Neural cell (in vitro differentiated cells): Measurements from ENCODE around the gene METTL15.

Experiments
- EZH2 ChIP-seq: fragments of 200-600, 300-800 bp; shearing (Covaris generic), sonication (generic); IDR thresholded peaks from 2 replicates; pipeline ENCODE4 v1.6.1; 2014; ENCODE audit warnings: antibody characterized with exemption, low read length, borderline replicate concordance, mild to moderate bottlenecking; ENCODE audit not compliant: insufficient read depth, poor library complexity, severe bottlenecking
- MXI1 ChIP-seq: fragments of 450-650 bp; conservative IDR thresholded peaks from 2 replicates; pipeline ENCODE4 v1.6.1; 2014; ENCODE audit warnings: antibody characterized with exemption, mild to moderate bottlenecking; ENCODE audit not compliant: poor library complexity, severe bottlenecking
- POLR2AphosphoS5 ChIP-seq: IDR thresholded peaks from 2 replicates; pipeline ENCODE4 v1.6.1; 2012
- RAD21 ChIP-seq: fragments of 450-650 bp; conservative IDR thresholded peaks from 2 replicates; pipeline ENCODE4 v1.6.1; 2014; ENCODE audit warnings: antibody characterized with exemption, mild to moderate bottlenecking, moderate library complexity
- SMC3 ChIP-seq: fragments of 450-650 bp; conservative IDR thresholded peaks from 2 replicates; pipeline ENCODE4 v1.6.1; 2014; ENCODE audit warnings: antibody characterized with exemption, mild to moderate bottlenecking, moderate library complexity; ENCODE audit not compliant: poor library complexity
- TF ChIP-seq, protein P1 (sequence below): fragments of 450-650 bp; IDR thresholded peaks from 2 replicates; pipeline ENCODE4 v1.5.1; 2014; ENCODE audit warnings: antibody characterized with exemption, mild to moderate bottlenecking, moderate library complexity; ENCODE audit not compliant: poor library complexity, severe bottlenecking

DNA sequence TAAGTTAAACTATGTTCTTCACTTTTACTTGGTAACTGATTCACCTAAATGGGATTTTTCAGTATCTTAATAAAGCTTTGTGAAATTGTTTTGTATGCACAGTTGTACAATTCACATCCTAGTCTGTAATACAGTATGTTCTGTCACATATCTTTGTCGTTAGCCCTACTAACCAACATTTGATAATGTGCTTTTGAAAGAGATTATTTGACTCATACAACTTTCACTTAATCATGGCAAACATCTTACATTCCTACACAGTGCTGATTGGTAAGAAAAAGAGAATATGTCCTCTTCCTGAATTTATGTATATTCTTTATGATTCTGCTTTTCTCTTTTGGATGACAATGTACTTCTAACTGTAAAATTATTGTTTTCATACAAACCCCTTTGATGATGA is 234.5 kb downstream of the METTL15 start:
- TF ChIP-seq SMC3 (no peak), EZH2 (no peak), RAD21 (no peak), MXI1 (no peak), POLR2AphosphoS5 (no peak)
- TF ChIP-seq, protein P1, sequence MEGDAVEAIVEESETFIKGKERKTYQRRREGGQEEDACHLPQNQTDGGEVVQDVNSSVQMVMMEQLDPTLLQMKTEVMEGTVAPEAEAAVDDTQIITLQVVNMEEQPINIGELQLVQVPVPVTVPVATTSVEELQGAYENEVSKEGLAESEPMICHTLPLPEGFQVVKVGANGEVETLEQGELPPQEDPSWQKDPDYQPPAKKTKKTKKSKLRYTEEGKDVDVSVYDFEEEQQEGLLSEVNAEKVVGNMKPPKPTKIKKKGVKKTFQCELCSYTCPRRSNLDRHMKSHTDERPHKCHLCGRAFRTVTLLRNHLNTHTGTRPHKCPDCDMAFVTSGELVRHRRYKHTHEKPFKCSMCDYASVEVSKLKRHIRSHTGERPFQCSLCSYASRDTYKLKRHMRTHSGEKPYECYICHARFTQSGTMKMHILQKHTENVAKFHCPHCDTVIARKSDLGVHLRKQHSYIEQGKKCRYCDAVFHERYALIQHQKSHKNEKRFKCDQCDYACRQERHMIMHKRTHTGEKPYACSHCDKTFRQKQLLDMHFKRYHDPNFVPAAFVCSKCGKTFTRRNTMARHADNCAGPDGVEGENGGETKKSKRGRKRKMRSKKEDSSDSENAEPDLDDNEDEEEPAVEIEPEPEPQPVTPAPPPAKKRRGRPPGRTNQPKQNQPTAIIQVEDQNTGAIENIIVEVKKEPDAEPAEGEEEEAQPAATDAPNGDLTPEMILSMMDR: no peak
